Uterus (tissue), 2 donors: ENCODE measurements around the gene MOB2.

ENCODE experiments used
- POLR2A ChIP-seq, 2 donors: fragments of 450-650 bp; IDR thresholded peaks; one replicate each; pipeline ENCODE4 v1.6.1; 2016; ENCODE audit warnings: antibody characterized with exemption in 2 of 2, mild to moderate bottlenecking in 1 of 2, moderate library complexity in 1 of 2
- TF ChIP-seq, protein P1 (sequence below), 4 experiments: fragments of 200-600 bp in 2 of 4; fragments of 450-650 bp in 2 of 4; sonication (generic) in 2 of 4; IDR thresholded peaks; one replicate each; pipeline ENCODE4 v1.5.1; 2016 to 2019; ENCODE audit warnings: antibody characterized with exemption in 4 of 4, mild to moderate bottlenecking in 2 of 4, moderate library complexity in 1 of 4

DNA sequence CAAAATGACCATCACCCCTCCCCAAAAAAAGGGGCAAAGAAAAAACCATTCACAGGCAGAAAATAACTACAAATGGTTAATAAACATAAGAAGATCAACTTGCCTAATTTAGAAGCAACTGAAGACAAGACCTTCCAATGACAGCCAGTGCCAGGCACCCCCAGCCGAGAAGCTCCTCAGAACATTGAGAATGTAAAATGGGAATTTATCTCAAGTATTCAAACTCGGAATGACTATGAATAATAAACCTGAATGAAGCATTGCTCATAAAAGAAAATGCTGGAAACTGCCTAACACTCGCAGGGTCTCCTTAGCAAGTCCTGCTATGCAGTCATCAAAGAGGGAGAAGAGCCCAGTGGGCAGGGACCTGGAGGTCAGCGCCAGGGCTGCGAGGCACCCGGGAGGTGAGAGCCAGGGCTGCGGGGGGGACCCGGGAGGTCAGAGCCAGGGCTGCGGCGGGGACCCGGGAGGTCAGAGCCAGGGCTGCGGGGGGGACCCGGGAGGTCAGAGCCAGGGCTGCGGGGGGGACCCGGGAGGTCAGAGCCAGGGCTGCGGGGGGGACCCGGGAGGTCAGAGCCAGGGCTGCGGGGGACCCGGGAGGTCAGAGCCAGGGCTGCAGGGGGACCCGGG lies 23.2 kb upstream of the MOB2 start:
- no peak for TF ChIP-seq POLR2A (IDR thresholded peaks at IDR 0.05)
- TF ChIP-seq, protein P1, sequence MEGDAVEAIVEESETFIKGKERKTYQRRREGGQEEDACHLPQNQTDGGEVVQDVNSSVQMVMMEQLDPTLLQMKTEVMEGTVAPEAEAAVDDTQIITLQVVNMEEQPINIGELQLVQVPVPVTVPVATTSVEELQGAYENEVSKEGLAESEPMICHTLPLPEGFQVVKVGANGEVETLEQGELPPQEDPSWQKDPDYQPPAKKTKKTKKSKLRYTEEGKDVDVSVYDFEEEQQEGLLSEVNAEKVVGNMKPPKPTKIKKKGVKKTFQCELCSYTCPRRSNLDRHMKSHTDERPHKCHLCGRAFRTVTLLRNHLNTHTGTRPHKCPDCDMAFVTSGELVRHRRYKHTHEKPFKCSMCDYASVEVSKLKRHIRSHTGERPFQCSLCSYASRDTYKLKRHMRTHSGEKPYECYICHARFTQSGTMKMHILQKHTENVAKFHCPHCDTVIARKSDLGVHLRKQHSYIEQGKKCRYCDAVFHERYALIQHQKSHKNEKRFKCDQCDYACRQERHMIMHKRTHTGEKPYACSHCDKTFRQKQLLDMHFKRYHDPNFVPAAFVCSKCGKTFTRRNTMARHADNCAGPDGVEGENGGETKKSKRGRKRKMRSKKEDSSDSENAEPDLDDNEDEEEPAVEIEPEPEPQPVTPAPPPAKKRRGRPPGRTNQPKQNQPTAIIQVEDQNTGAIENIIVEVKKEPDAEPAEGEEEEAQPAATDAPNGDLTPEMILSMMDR (IDR thresholded peaks at IDR 0.05): no peak
